Measurements from ENCODE around the gene TTLL11.

Gene TTLL11

GRCh38 chr9:121881920-121882500, 211.1 kb downstream of the TTLL11 start:
- no peak for TF ChIP-seq CTCF (conservative IDR thresholded peaks at IDR 0.05; ENCODE audit: low read depth, low read length)
- H3K4me3 ChIP-seq (ENCODE audit: low read length) = no peak overlapping the region
- DNase-seq (ENCODE audit: low read depth) = no peak

- no peak for TF ChIP-seq CTCF (conservative IDR thresholded peaks at IDR 0.05; ENCODE audit: low read depth, low read length)
- DNase-seq (ENCODE audit: low read depth) = no peak
- no peak overlapping the region for H3K4me3 ChIP-seq (ENCODE audit: low read length)
Measured at GRCh38 chr9:121880343-121880898, 212.7 kb downstream of the TTLL11 start.

GRCh38 chr9:121878271-121878822, 214.8 kb downstream of the TTLL11 start:
- TF ChIP-seq CTCF (conservative IDR thresholded peaks at IDR 0.05; ENCODE audit: low read depth, low read length) = no peak
- DNase-seq (ENCODE audit: low read depth) = no peak
- H3K4me3 ChIP-seq (ENCODE audit: low read length) = no peak overlapping the region

GRCh38 chr9:121876658-121877271, 216.3 kb downstream of the TTLL11 start:
- H3K4me3 ChIP-seq (ENCODE audit: low read length) = no peak overlapping the region
- peak; percentile 45 for DNase-seq (ENCODE audit: low read depth)
- TF ChIP-seq CTCF (conservative IDR thresholded peaks at IDR 0.05; ENCODE audit: low read depth, low read length) = no peak

- TF ChIP-seq CTCF (conservative IDR thresholded peaks at IDR 0.05; ENCODE audit: low read depth, low read length) = no peak
- no peak overlapping the region for H3K4me3 ChIP-seq (ENCODE audit: low read length)
- no peak for DNase-seq (ENCODE audit: low read depth)
Measured at GRCh38 chr9:121876255-121876654, 216.9 kb downstream of the TTLL11 start.

- DNase-seq (ENCODE audit: low read depth) = no peak
- H3K4me3 ChIP-seq (ENCODE audit: low read length) = no peak overlapping the region
- TF ChIP-seq CTCF (conservative IDR thresholded peaks at IDR 0.05; ENCODE audit: low read depth, low read length) = no peak
Measured at GRCh38 chr9:121874524-121874923, 218.6 kb downstream of the TTLL11 start.

Data from retinal pigment epithelial cell (primary cell).